HepG2 (cell line): ENCODE measurements around the gene P3H4. TPM values are rescaled to one million over a fixed set of nuclear protein-coding genes. Genes with fewer than 3 reads are reported as not detected.

Source experiments
- CSRNP1 ChIP-seq: sonication (generic); formaldehyde crosslinking; IDR thresholded peaks from 2 replicates; pipeline ENCODE4 v1.8.1; 2023; ENCODE audit warnings: mild to moderate bottlenecking, missing genetic modification reagents
- FOSL1 ChIP-seq: sonication (generic); formaldehyde crosslinking; IDR thresholded peaks from 2 replicates; pipeline ENCODE4 v1.9.0; 2021; ENCODE audit warnings: missing genetic modification reagents, borderline replicate concordance
- GABPB1 ChIP-seq: IDR thresholded peaks from 2 replicates; pipeline ENCODE4 v1.6.1; 2016; ENCODE audit warnings: mild to moderate bottlenecking, missing genetic modification reagents, moderate library complexity, missing compliant biosample characterization
- HMGXB4 ChIP-seq, 2 experiments: sonication (generic) in 1 of 2; formaldehyde crosslinking in 1 of 2; IDR thresholded peaks; 2 replicates each; pipeline versions ENCODE4 v1.4.0 to v1.6.1; 2018 to 2020; ENCODE audit warnings: missing genetic modification reagents in 2 of 2, borderline replicate concordance in 1 of 2, low read depth in 1 of 2, mild to moderate bottlenecking in 1 of 2, missing biosample characterization in 1 of 2
- MTERF4 ChIP-seq: sonication (generic); formaldehyde crosslinking; IDR thresholded peaks from 2 replicates; pipeline ENCODE4 v1.8.0; 2023; ENCODE audit warnings: mild to moderate bottlenecking, missing genetic modification reagents
- MYNN ChIP-seq: sonication (generic); formaldehyde crosslinking; IDR thresholded peaks from 2 replicates; pipeline ENCODE4 v1.4.0; 2020; ENCODE audit warnings: mild to moderate bottlenecking, low read depth, missing genetic modification reagents
- NR0B2 ChIP-seq: sonication (generic); formaldehyde crosslinking; IDR thresholded peaks from 2 replicates; pipeline ENCODE4 v1.4.0; 2020; ENCODE audit warnings: mild to moderate bottlenecking, missing genetic modification reagents
- RAD51 ChIP-seq: fragments of 450-650 bp; IDR thresholded peaks from 2 replicates; pipeline ENCODE4 v1.6.1; 2016; ENCODE audit warnings: borderline replicate concordance
- TEF ChIP-seq: sonication (generic); formaldehyde crosslinking; IDR thresholded peaks from 2 replicates; pipeline ENCODE4 v1.5.0; 2020; ENCODE audit warnings: missing genetic modification reagents
- USF2 ChIP-seq, 2 experiments: sonication (generic) in 1 of 2; formaldehyde crosslinking in 1 of 2; IDR thresholded peaks; 2 replicates each; pipeline versions ENCODE4 v1.5.1 to v1.6.1; 2011 to 2020; ENCODE audit warnings: borderline replicate concordance in 1 of 2, low read depth in 1 of 2, low read length in 1 of 2, mild to moderate bottlenecking in 1 of 2, missing genetic modification reagents in 1 of 2, moderate library complexity in 1 of 2
- ZBTB8A ChIP-seq: sonication (generic); formaldehyde crosslinking; IDR thresholded peaks from 2 replicates; pipeline ENCODE4 v1.4.0; 2020; ENCODE audit warnings: mild to moderate bottlenecking, low read depth, missing genetic modification reagents, borderline replicate concordance
- ZMYM3 ChIP-seq: sonication (generic); formaldehyde crosslinking; IDR thresholded peaks from 2 replicates; pipeline ENCODE4 v1.5.1; 2020; ENCODE audit warnings: mild to moderate bottlenecking, missing genetic modification reagents
- ZNF138 ChIP-seq: sonication (generic); formaldehyde crosslinking; IDR thresholded peaks from 2 replicates; pipeline ENCODE4 v1.5.0; 2020; ENCODE audit warnings: mild to moderate bottlenecking, low read depth, missing genetic modification reagents
- ZNF331 ChIP-seq: sonication (generic); formaldehyde crosslinking; IDR thresholded peaks from 2 replicates; pipeline ENCODE4 v1.4.0; 2020; ENCODE audit warnings: missing genetic modification reagents
- ZNF414 ChIP-seq: sonication (generic); formaldehyde crosslinking; IDR thresholded peaks from 2 replicates; pipeline ENCODE4 v1.5.0; 2020; ENCODE audit warnings: missing genetic modification reagents
- ZNF564 ChIP-seq: sonication (generic); formaldehyde crosslinking; IDR thresholded peaks from 2 replicates; pipeline ENCODE4 v1.8.1; 2023; ENCODE audit warnings: mild to moderate bottlenecking, missing genetic modification reagents
- ZSCAN9 ChIP-seq: IDR thresholded peaks from 2 replicates; pipeline ENCODE4 v1.6.1; 2016; ENCODE audit warnings: borderline replicate concordance
- polyA plus RNA-seq, 8 experiments: library from polyadenylated mRNA; depleted of rRNA in 3 of 8; stranded (reverse) in 7 of 8; unstranded in 1 of 8; fragments of >200 nt; fragmentation: Illumina TruSeq in 4 of 8; extraction: Trizol in 4 of 8; gene quantifications; 2 replicates each; pipeline versions ENCODE4 v1.2.1 to v1.2.3, GENCODE V29; 2011 to 2016; ENCODE audit warnings: low read depth in 4 of 8, missing spikeins in 1 of 8, mixed read lengths in 1 of 8; ENCODE audit not compliant: insufficient read depth in 1 of 8
- total RNA-seq, 5 experiments: library from RNA; depleted of rRNA; stranded (reverse); fragments of >200 nt; fragmentation: Illumina TruSeq; extraction: Trizol; gene quantifications; 2 replicates each; pipeline ENCODE4 v1.2.3, GENCODE V29; 2016; ENCODE audit warnings: low read depth in 1 of 5

P3H4 gene
- total and polyA plus RNA-seq, 2 of the 13 experiments (the other 11 are each of a cell fraction or from before 2014, with no cell fraction given) = 37.1 to 50.6 TPM

- TF ChIP-seq ZNF414 (CRISPR knock-in tag) = no peak
- TF ChIP-seq HMGXB4 (CRISPR knock-in tag; IDR thresholded peaks at IDR 0.05; ENCODE audit: borderline replicate concordance in 1 of 2, low read depth in 1 of 2) = peak; percentile 94 to 96
- TF ChIP-seq NR0B2 (CRISPR knock-in tag) = peak; percentile 81; the same call in 1 of the 2 replicates
- no peak for TF ChIP-seq FOSL1
- peak; percentile 84 for TF ChIP-seq CSRNP1 (CRISPR knock-in tag)
- 0 out of 2 replicates have a peak, but pooled peaks have one; percentile 44 for TF ChIP-seq ZSCAN9 (CRISPR knock-in tag)
- TF ChIP-seq MTERF4 (CRISPR knock-in tag) = 0 out of 2 replicates have a peak, but pooled peaks have one; percentile 78
- TF ChIP-seq ZNF138 (CRISPR knock-in tag) = no peak
- TF ChIP-seq ZMYM3 (CRISPR knock-in tag) = no peak
- no peak for TF ChIP-seq TEF (CRISPR knock-in tag)
- TF ChIP-seq GABPB1 (CRISPR knock-in tag) = peak; percentile 70; the same call in 1 of the 2 replicates
- TF ChIP-seq USF2 (IDR thresholded peaks at IDR 0.05; ENCODE audit: low read depth, low read length) = no peak
- TF ChIP-seq USF2 (CRISPR knock-in tag; IDR thresholded peaks at IDR 0.05; ENCODE audit: borderline replicate concordance) = no peak
- no peak for TF ChIP-seq ZBTB8A (CRISPR knock-in tag)
- TF ChIP-seq ZNF564 (CRISPR knock-in tag) = no peak
- TF ChIP-seq RAD51 = no peak
- TF ChIP-seq MYNN (CRISPR knock-in tag) = 0 out of 2 replicates have a peak, but pooled peaks have one; percentile 24
- 0 out of 2 replicates have a peak, but pooled peaks have one; percentile 9 for TF ChIP-seq ZNF331 (CRISPR knock-in tag)
Measured at GRCh38 chr17:41786227-41787020, 25.3 kb downstream of the P3H4 start, which contains the start of gene JUP (continued).
